Smooth muscle cell (in vitro differentiated cells): Measurements from ENCODE around the gene RSBN1L. TPM values are rescaled to one million over a fixed set of nuclear protein-coding genes. Genes with fewer than 3 reads are reported as not detected.

ENCODE experiments used
- DNase-seq: peaks from one replicate; lab custom pipeline; 2025; ENCODE audit not compliant: unreplicated experiment; lab: John Stamatoyannopoulos, UW
- H2AFZ ChIP-seq: fragments of 200-600 bp; sonication (generic); 2 replicates; pipeline ENCODE4 v1.6.0; 2016; ENCODE audit warnings: antibody characterized with exemption, low read depth, mild to moderate bottlenecking
- H3F3A ChIP-seq: fragments of 200-600 bp; sonication (generic); 2 replicates; pipeline ENCODE4 v1.6.0; 2017; ENCODE audit warnings: antibody characterized with exemption, low read depth
- H3K27ac ChIP-seq: fragments of 200-600 bp; sonication (generic); 2 replicates; pipeline ENCODE4 v1.5.1; 2016; ENCODE audit warnings: low read depth, mild to moderate bottlenecking
- H3K27me3 ChIP-seq: fragments of 200-600 bp; sonication (generic); 2 replicates; pipeline ENCODE4 v1.6.1; 2016; ENCODE audit warnings: low read depth, mild to moderate bottlenecking
- H3K36me3 ChIP-seq: fragments of 200-600 bp; sonication (generic); 2 replicates; pipeline ENCODE4 v1.5.1; 2016; ENCODE audit warnings: low read depth
- H3K4me1 ChIP-seq: fragments of 200-600 bp; sonication (generic); 2 replicates; pipeline ENCODE4 v1.5.1; 2016; ENCODE audit warnings: low read depth
- H3K4me2 ChIP-seq: fragments of 200-600 bp; sonication (generic); 2 replicates; pipeline ENCODE4 v1.6.0; 2016; ENCODE audit warnings: mild to moderate bottlenecking
- H3K4me3 ChIP-seq: fragments of 200-600 bp; sonication (generic); 2 replicates; pipeline ENCODE4 v1.5.1; 2016; ENCODE audit warnings: mild to moderate bottlenecking
- H3K79me2 ChIP-seq: fragments of 200-600 bp; sonication (generic); 2 replicates; pipeline ENCODE4 v1.6.0; 2016; ENCODE audit warnings: low read depth, mild to moderate bottlenecking
- H3K9ac ChIP-seq: fragments of 200-600 bp; sonication (generic); 2 replicates; pipeline ENCODE4 v1.6.0; 2016; ENCODE audit warnings: low read depth
- H3K9me3 ChIP-seq: fragments of 200-600 bp; sonication (generic); replicated peaks from 2 replicates; pipeline ENCODE4 v1.5.1; 2016; ENCODE audit warnings: low read depth
- H4K20me1 ChIP-seq: fragments of 200-600 bp; sonication (generic); 2 replicates; pipeline ENCODE4 v1.6.0; 2016; ENCODE audit warnings: low read depth
- WGBS: methylation state at CpG from one replicate; pipeline ENCODE4 v1.1.7; 2016; ENCODE audit warnings: low lambda C conversion rate; 5-methylcytosine and 5-hydroxymethylcytosine counted together
- polyA plus RNA-seq: library from polyadenylated mRNA; unstranded; fragments of >200 nt; fragmentation: Nextera tagmentation; extraction: Ambion mirVana; gene quantifications from 2 replicates; pipeline ENCODE4 v1.2.1, GENCODE V29; 2016
- total RNA-seq: library from RNA; depleted of rRNA; stranded (reverse); fragments of >200 nt; gene quantifications from 2 replicates; pipeline ENCODE4 v1.2.3, GENCODE V29; 2014
- TF ChIP-seq, protein P1 (sequence below): fragments of 200-600 bp; sonication (generic); IDR thresholded peaks from 2 replicates; pipeline ENCODE4 v1.5.1; 2017; ENCODE audit warnings: borderline replicate concordance, mild to moderate bottlenecking, antibody characterized with exemption; ENCODE audit not compliant: insufficient read depth, poor library complexity, severe bottlenecking

The RSBN1L gene
- total and polyA plus RNA-seq, 2 experiments from 2014 or later = 3.8 to 26.2 TPM

DNA sequence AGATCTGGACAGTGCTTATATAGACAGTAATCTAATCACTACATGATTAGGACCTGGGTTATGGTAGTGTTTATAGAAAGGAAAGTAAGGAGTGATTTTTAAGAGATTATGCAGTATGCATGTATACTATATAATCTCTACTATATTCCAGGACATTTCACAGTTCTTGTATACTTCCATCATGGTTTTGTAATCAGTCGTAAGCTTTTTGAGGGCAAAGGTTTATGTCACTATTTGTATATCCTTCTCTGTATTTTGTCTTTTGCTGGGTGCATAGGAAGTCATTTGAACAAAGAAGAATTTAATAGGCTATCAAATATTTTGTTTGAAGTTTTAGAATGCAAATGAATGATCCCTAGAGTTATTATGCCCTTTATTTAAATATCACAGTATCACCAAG lies 39.2 kb downstream of the RSBN1L start:
- no peak overlapping the region for H3K4me3 ChIP-seq
- H3K4me1 ChIP-seq = peaks cover under 1% of the 10 kb centered on the region
- H3K79me2 ChIP-seq = peaks cover 61% of the 10 kb centered on the region
- no peak for DNase-seq
- TF ChIP-seq, protein P1, sequence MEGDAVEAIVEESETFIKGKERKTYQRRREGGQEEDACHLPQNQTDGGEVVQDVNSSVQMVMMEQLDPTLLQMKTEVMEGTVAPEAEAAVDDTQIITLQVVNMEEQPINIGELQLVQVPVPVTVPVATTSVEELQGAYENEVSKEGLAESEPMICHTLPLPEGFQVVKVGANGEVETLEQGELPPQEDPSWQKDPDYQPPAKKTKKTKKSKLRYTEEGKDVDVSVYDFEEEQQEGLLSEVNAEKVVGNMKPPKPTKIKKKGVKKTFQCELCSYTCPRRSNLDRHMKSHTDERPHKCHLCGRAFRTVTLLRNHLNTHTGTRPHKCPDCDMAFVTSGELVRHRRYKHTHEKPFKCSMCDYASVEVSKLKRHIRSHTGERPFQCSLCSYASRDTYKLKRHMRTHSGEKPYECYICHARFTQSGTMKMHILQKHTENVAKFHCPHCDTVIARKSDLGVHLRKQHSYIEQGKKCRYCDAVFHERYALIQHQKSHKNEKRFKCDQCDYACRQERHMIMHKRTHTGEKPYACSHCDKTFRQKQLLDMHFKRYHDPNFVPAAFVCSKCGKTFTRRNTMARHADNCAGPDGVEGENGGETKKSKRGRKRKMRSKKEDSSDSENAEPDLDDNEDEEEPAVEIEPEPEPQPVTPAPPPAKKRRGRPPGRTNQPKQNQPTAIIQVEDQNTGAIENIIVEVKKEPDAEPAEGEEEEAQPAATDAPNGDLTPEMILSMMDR = no peak
- no peaks in the 10 kb centered on the region for H3F3A ChIP-seq
- H4K20me1 ChIP-seq = peaks cover 55% of the 10 kb centered on the region
- no peak overlapping the region for H3K9ac ChIP-seq
- 73% methylated on average over 1 of the region's 1 CpG for WGBS
- peaks cover 4% of the 10 kb centered on the region for H3K36me3 ChIP-seq
- H3K4me2 ChIP-seq = no peak overlapping the region
- no peak overlapping the region for H2AFZ ChIP-seq
- H3K27ac ChIP-seq = no peak overlapping the region
- no peaks in the 10 kb centered on the region for H3K27me3 ChIP-seq
- no peaks in the 10 kb centered on the region for H3K9me3 ChIP-seq

GRCh38 chr7:77736991-77737390 lies 40.7 kb downstream of the RSBN1L start:
- Histone ChIP-seq H3K36me3 (peaks cover 4% of the 10 kb centered on the region), H3K27ac (no peak overlapping the region), H3K9ac (no peak overlapping the region), H3K4me3 (no peak overlapping the region), H3K4me2 (no peak overlapping the region), H3F3A (no peaks in the 10 kb centered on the region), H3K9me3 (no peaks in the 10 kb centered on the region), H3K27me3 (no peaks in the 10 kb centered on the region), H3K79me2 (peaks cover 48% of the 10 kb centered on the region), H3K4me1 (no peaks in the 10 kb centered on the region), H4K20me1 (peaks cover 40% of the 10 kb centered on the region), H2AFZ (no peak overlapping the region)
- 95% methylated on average over 5 of the region's 5 CpGs for WGBS
- TF ChIP-seq, protein P1 = no peak
- DNase-seq = no peak

GRCh38 chr7:77738382-77738781 lies 42.1 kb downstream of the RSBN1L start:
- H3K79me2 ChIP-seq = peaks cover 42% of the 10 kb centered on the region
- peaks cover 26% of the 10 kb centered on the region for H4K20me1 ChIP-seq

DNA sequence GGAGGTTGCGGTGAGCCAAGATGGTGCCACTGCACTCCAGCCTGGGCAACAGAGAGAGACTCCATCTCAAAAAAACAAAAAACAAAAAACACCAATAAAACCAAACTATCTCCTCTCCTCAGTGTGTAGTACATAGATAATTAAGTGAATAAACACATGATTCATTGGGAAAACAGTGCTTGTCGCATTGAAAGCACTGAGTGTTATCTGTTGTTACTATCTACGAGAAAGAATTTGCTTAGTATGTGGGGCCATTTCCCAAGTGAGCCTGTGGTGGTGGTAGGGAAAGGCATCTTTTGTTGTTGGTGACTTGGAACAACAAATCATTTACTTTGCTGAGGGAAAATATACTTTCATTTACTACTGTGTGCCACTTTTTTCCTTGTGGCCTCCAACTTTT lies 42.6 kb downstream of the RSBN1L start:
- no peak overlapping the region for H3K9ac ChIP-seq
- H3K36me3 ChIP-seq = peaks cover 4% of the 10 kb centered on the region
- no peak overlapping the region for H3K4me3 ChIP-seq
- 47% methylated on average over 3 of the region's 3 CpGs for WGBS
- H4K20me1 ChIP-seq = peaks cover 22% of the 10 kb centered on the region
- no peaks in the 10 kb centered on the region for H3K4me1 ChIP-seq
- TF ChIP-seq, protein P1 = no peak
- peak overlapping the region; percentile 43 for H3K27ac ChIP-seq
- H3K79me2 ChIP-seq = peaks cover 42% of the 10 kb centered on the region
- no peaks in the 10 kb centered on the region for H3K9me3 ChIP-seq
- H3K4me2 ChIP-seq = no peak overlapping the region
- no peaks in the 10 kb centered on the region for H3F3A ChIP-seq
- no peak for DNase-seq
- no peaks in the 10 kb centered on the region for H3K27me3 ChIP-seq
- no peak overlapping the region for H2AFZ ChIP-seq

More at GRCh38 chr7:77738382-77738781, 42.1 kb downstream of the RSBN1L start:
- Histone ChIP-seq H3K4me2 (no peak overlapping the region), H3K36me3 (peaks cover 4% of the 10 kb centered on the region), H3K4me1 (no peaks in the 10 kb centered on the region), H3K27me3 (no peaks in the 10 kb centered on the region), H3F3A (no peaks in the 10 kb centered on the region), H2AFZ (no peak overlapping the region), H3K9me3 (no peaks in the 10 kb centered on the region), H3K4me3 (no peak overlapping the region), H3K9ac (no peak overlapping the region), H3K27ac (peak overlapping the region; percentile 43)
- DNase-seq = no peak
- TF ChIP-seq, protein P1 = no peak
- WGBS = 100% methylated on average over 1 of the region's 1 CpG
